ENCODE data around the gene PROSER3. TPM values are rescaled to one million over a fixed set of nuclear protein-coding genes. Genes with fewer than 3 reads are reported as not detected.
A peak's percentile ranks its signal among the peaks of the same experiment; 100 is the strongest.

PROSER3 gene
- total and polyA plus RNA-seq, 2 of the 13 experiments (the other 11 are each of a cell fraction or from before 2014, with no cell fraction given) = 5.1 to 5.7 TPM

GRCh38 chr19:35783469-35784434, 25.8 kb downstream of the PROSER3 start (continued):
- TF ChIP-seq SYNCRIP (IDR thresholded peaks at IDR 0.05; ENCODE audit: insufficient read depth, low read depth, low read length) (no peak), ZNF773 (CRISPR knock-in tag; IDR thresholded peaks at IDR 0.05; ENCODE audit: borderline replicate concordance) (no peak), CSRNP2 (CRISPR knock-in tag; conservative IDR thresholded peaks at IDR 0.05; ENCODE audit: low read depth) (no peak), ZNF430 (CRISPR knock-in tag; IDR thresholded peaks at IDR 0.05) (no peak), ZBTB38 (CRISPR knock-in tag; IDR thresholded peaks at IDR 0.05) (peak; percentile 41; the same call in 1 of the 2 replicates), ZKSCAN5 (CRISPR knock-in tag; IDR thresholded peaks at IDR 0.05) (peak; percentile 70; the same call in 1 of the 2 replicates), NCOA2 (CRISPR knock-in tag; IDR thresholded peaks at IDR 0.05) (no peak), TOPORS (CRISPR knock-in tag; IDR thresholded peaks at IDR 0.05) (no peak), ZNF512B (CRISPR knock-in tag; IDR thresholded peaks at IDR 0.05; ENCODE audit: borderline replicate concordance) (no peak), TSC22D2 (CRISPR knock-in tag; IDR thresholded peaks at IDR 0.05; ENCODE audit: borderline replicate concordance) (no peak), POLR2G (IDR thresholded peaks at IDR 0.05; ENCODE audit: low read depth, low read length) (no peak), GATAD2A (CRISPR knock-in tag; IDR thresholded peaks at IDR 0.05) (0 out of 2 replicates have a peak, but pooled peaks have one; percentile 13), EZH2 (conservative IDR thresholded peaks at IDR 0.05; ENCODE audit: low read depth, low read length) (no peak), ZNF777 (CRISPR knock-in tag; IDR thresholded peaks at IDR 0.05) (no peak), ZNF572 (CRISPR knock-in tag; IDR thresholded peaks at IDR 0.05) (no peak), ZNF354B (CRISPR knock-in tag; IDR thresholded peaks at IDR 0.05) (no peak), ZKSCAN8 (CRISPR knock-in tag; IDR thresholded peaks at IDR 0.05; ENCODE audit: borderline replicate concordance) (no peak), MXD3 (CRISPR knock-in tag; IDR thresholded peaks at IDR 0.05) (no peak), ZNF326 (CRISPR knock-in tag; IDR thresholded peaks at IDR 0.05; ENCODE audit: borderline replicate concordance) (no peak), YEATS4 (CRISPR knock-in tag; IDR thresholded peaks at IDR 0.05; ENCODE audit: borderline replicate concordance) (no peak), ELF3 (CRISPR knock-in tag; IDR thresholded peaks at IDR 0.05) (no peak), ZMYM4 (CRISPR knock-in tag; IDR thresholded peaks at IDR 0.05) (no peak), ZNF766 (CRISPR knock-in tag; IDR thresholded peaks at IDR 0.05; ENCODE audit: borderline replicate concordance) (no peak), KAT7 (CRISPR knock-in tag; IDR thresholded peaks at IDR 0.05; ENCODE audit: borderline replicate concordance) (no peak), FOXO4 (CRISPR knock-in tag; conservative IDR thresholded peaks at IDR 0.05) (no peak)

Data from HepG2 (cell line).